Trophoblast cell (in vitro differentiated cells and primary cell): Measurements from ENCODE around the gene CHAMP1.

Experiments
- DNase-seq, 2 donors: peaks; one replicate each; pipeline ENCODE4 v3.0.0-alpha.2; 2016
- H2AFZ ChIP-seq: 2 replicates; pipeline ENCODE4 v1.6.1; 2013; ENCODE audit warnings: low read length, moderate library complexity, mild to moderate bottlenecking; ENCODE audit not compliant: insufficient read depth, poor library complexity
- H2AK5ac ChIP-seq: 2 replicates; pipeline ENCODE4 v1.6.1; 2013; ENCODE audit warnings: mild to moderate bottlenecking, low read length
- H2BK120ac ChIP-seq: 2 replicates; pipeline ENCODE4 v1.6.1; 2013; ENCODE audit warnings: low read length, mild to moderate bottlenecking, moderate library complexity; ENCODE audit not compliant: insufficient read depth, poor library complexity
- H2BK12ac ChIP-seq: 2 replicates; pipeline ENCODE4 v1.6.1; 2013; ENCODE audit warnings: mild to moderate bottlenecking, low read length, moderate library complexity
- H2BK5ac ChIP-seq: 2 replicates; pipeline ENCODE4 v1.6.1; 2013; ENCODE audit warnings: low read length, low read depth, moderate library complexity, mild to moderate bottlenecking; ENCODE audit not compliant: poor library complexity
- H3K14ac ChIP-seq: 2 replicates; pipeline ENCODE4 v1.6.1; 2013; ENCODE audit warnings: mild to moderate bottlenecking, low read length
- H3K18ac ChIP-seq: 2 replicates; pipeline ENCODE4 v1.6.1; 2013; ENCODE audit warnings: mild to moderate bottlenecking, low read length
- H3K23ac ChIP-seq: 2 replicates; pipeline ENCODE4 v1.6.1; 2013; ENCODE audit warnings: low read length
- H3K27ac ChIP-seq: 2 replicates; pipeline ENCODE4 v1.5.1; 2013; ENCODE audit warnings: low read depth, mild to moderate bottlenecking, inconsistent platforms, low read length, moderate library complexity
- H3K27me3 ChIP-seq: 2 replicates; pipeline ENCODE4 v1.6.1; 2013; ENCODE audit warnings: inconsistent platforms, mild to moderate bottlenecking, low read length, moderate library complexity; ENCODE audit not compliant: insufficient read depth
- H3K36me3 ChIP-seq, 2 experiments: 1 replicate in 1 of 2; 2 replicates in 1 of 2; pipeline ENCODE4 v1.6.1; 2013; ENCODE audit warnings: low read length in 2 of 2, mild to moderate bottlenecking in 2 of 2, moderate library complexity in 1 of 2; ENCODE audit not compliant: insufficient read depth in 2 of 2, control insufficient read depth in 1 of 2
- H3K4ac ChIP-seq: 2 replicates; pipeline ENCODE4 v1.6.1; 2013; ENCODE audit warnings: low read depth, mild to moderate bottlenecking, low read length, moderate library complexity
- H3K4me1 ChIP-seq, 2 experiments: 1 replicate in 1 of 2; 2 replicates in 1 of 2; pipeline ENCODE4 v1.6.1; 2013; ENCODE audit warnings: low read length in 2 of 2, mild to moderate bottlenecking in 2 of 2, moderate library complexity in 1 of 2; ENCODE audit not compliant: insufficient read depth in 2 of 2, control insufficient read depth in 1 of 2
- H3K4me2 ChIP-seq: 2 replicates; pipeline ENCODE4 v1.6.1; 2013; ENCODE audit warnings: inconsistent platforms, mild to moderate bottlenecking, low read length, moderate library complexity
- H3K4me3 ChIP-seq: 2 replicates; pipeline ENCODE4 v1.5.1; 2013; ENCODE audit warnings: mild to moderate bottlenecking, low read depth, low read length, inconsistent platforms
- H3K79me1 ChIP-seq: one replicate; pipeline ENCODE4 v1.6.1; 2013; ENCODE audit warnings: low read length
- H3K79me2 ChIP-seq: 2 replicates; pipeline ENCODE4 v1.6.1; 2013; ENCODE audit warnings: low read length, mild to moderate bottlenecking; ENCODE audit not compliant: control insufficient read depth, insufficient read depth, poor library complexity
- H3K9ac ChIP-seq: 2 replicates; pipeline ENCODE4 v1.6.1; 2013; ENCODE audit warnings: mild to moderate bottlenecking, low read length
- H3K9me3 ChIP-seq: 2 replicates; pipeline ENCODE4 v1.6.1; 2013; ENCODE audit warnings: low read depth, mild to moderate bottlenecking, control low read depth, inconsistent platforms, low read length; ENCODE audit not compliant: insufficient read depth
- H4K12ac ChIP-seq: 2 replicates; pipeline ENCODE4 v1.6.1; 2013; ENCODE audit warnings: low read depth, mild to moderate bottlenecking, low read length, moderate library complexity
- H4K8ac ChIP-seq: 2 replicates; pipeline ENCODE4 v1.6.1; 2013; ENCODE audit warnings: low read depth, mild to moderate bottlenecking, low read length, moderate library complexity
- H4K91ac ChIP-seq: one replicate; pipeline ENCODE4 v1.6.1; 2013; ENCODE audit warnings: low read depth, mild to moderate bottlenecking, low read length, moderate library complexity
- WGBS: extraction: QIAGEN DNeasy Blood & Tissue Kit; methylation state at CpG from one replicate; pipeline ENCODE4 v1.1.7; 2013; ENCODE audit warnings: missing lambda C conversion rate; ENCODE audit not compliant: insufficient read length, insufficient coverage; ENCODE audit errors: extremely low coverage; 5-methylcytosine and 5-hydroxymethylcytosine counted together

CHAMP1 gene

DNA sequence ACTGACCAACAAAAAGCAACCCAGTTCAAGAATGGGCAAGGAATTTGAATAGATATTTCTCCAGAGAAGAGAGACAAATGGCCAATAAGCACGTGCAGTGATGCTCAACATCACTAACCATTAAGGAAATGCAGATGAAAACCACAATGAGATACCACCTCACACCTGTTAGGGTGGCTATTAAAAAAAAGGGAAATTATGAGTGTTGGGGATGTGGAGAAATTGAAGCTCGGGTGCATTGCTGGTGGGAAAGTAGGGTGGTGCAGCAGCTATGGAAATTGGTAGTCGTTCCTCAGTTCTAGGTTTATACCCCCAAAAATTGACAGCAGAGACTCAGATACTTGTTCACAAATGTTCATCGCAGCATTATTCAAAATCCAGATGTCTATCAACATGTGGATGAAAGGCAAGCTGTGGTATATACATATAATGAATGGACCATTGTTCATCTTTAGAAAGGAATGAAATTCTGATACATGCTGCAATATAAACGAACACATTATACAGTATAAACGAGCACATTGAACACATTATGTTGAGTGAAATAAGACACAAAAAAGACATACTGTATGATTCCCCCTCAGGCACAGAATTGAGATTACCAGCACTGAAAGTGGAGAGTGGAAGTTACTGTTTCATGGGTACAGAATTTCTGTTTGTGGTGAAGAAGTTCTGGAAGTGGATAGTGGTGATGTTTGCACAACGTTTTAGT is 927 bp downstream of the CHAMP1 start:
- no peak overlapping the region for H3K14ac ChIP-seq
- no peak overlapping the region for H2BK5ac ChIP-seq
- no peak overlapping the region for H2BK12ac ChIP-seq
- WGBS = 100% methylated on average over 1 of the region's 7 CpGs
- H3K36me3 ChIP-seq = peaks cover 0 to 3% of the 10 kb centered on the region in 2 experiments
- peaks cover 9% of the 10 kb centered on the region for H3K79me2 ChIP-seq
- H3K4me2 ChIP-seq = peak overlapping the region; percentile 82
- peaks cover 3% of the 10 kb centered on the region in 2 experiments for H3K4me1 ChIP-seq
- no peak overlapping the region for H3K4me3 ChIP-seq
- H4K8ac ChIP-seq = no peak overlapping the region
- no peaks in the 10 kb centered on the region for H3K9me3 ChIP-seq
- no peak overlapping the region for H4K12ac ChIP-seq
- H3K27ac ChIP-seq = no peak overlapping the region
- H3K23ac ChIP-seq = no peak overlapping the region
- H2AK5ac ChIP-seq = no peak overlapping the region
- no peaks in the 10 kb centered on the region for H3K27me3 ChIP-seq
- no peak for DNase-seq
- H2AFZ ChIP-seq = no peak overlapping the region
- no peak overlapping the region for H3K18ac ChIP-seq
- H4K91ac ChIP-seq = no peak overlapping the region
- peak overlapping the region; percentile 95 for H3K4ac ChIP-seq
- H3K79me1 ChIP-seq = peaks cover 8% of the 10 kb centered on the region
- H3K9ac ChIP-seq = no peak overlapping the region
- no peak overlapping the region for H2BK120ac ChIP-seq

- H3K4me3 ChIP-seq = no peak overlapping the region
- no CpG with 5 or more reads among the region's 1 CpG for whole genome bisulfite sequencing
- H3K18ac ChIP-seq = no peak overlapping the region
These were observed 4.3 kb downstream of the CHAMP1 start for GRCh38 chr13:114318624-114319023.

DNA sequence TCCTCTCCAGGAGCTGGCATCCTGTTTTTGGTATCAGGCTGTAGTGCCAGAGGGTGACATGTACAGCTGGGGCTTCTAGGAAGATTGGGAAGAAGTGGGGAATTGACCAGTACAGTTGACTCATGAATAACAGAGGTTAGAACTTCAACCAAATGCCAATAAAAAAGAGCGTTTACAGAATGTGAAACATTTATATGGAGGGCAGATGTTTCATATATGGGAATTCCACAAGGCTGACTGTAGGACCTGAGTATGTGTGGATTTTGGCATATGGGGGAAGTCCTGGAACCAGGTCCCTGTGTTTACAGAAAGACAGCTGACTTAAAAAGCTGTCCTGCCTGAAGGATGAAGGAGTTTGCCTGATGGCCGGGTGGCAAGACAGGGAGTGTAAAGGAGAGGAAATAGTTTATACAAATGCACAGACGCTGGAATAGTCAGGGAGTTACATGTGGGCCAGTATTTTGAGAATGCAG is 5.2 kb downstream of the CHAMP1 start:
- Histone ChIP-seq H3K9ac (no peak overlapping the region), H4K8ac (no peak overlapping the region), H2AK5ac (no peak overlapping the region), H3K9me3 (no peaks in the 10 kb centered on the region), H2AFZ (no peak overlapping the region), H3K4ac (no peak overlapping the region), H3K4me1 (peaks cover 3% of the 10 kb centered on the region in 2 experiments), H4K12ac (no peak overlapping the region), H3K27me3 (no peaks in the 10 kb centered on the region), H4K91ac (no peak overlapping the region), H3K79me2 (peaks cover 7% of the 10 kb centered on the region), H3K27ac (no peak overlapping the region), H3K14ac (no peak overlapping the region), H2BK5ac (no peak overlapping the region), H3K79me1 (peaks cover 3% of the 10 kb centered on the region), H3K4me2 (peak overlapping the region; percentile 8), H3K23ac (no peak overlapping the region), H2BK120ac (no peak overlapping the region), H3K36me3 (peaks cover 9 to 18% of the 10 kb centered on the region in 2 experiments), H2BK12ac (no peak overlapping the region), H3K18ac (no peak overlapping the region), H3K4me3 (no peak overlapping the region)
- peak; percentile 71 to 89 for DNase-seq
- WGBS = no CpG with 5 or more reads among the region's 3 CpGs

More at GRCh38 chr13:114318624-114319023, 4.3 kb downstream of the CHAMP1 start:
- H3K4me2 ChIP-seq = no peak overlapping the region
- peaks cover 3% of the 10 kb centered on the region in 2 experiments for H3K4me1 ChIP-seq
- no peak overlapping the region for H4K8ac ChIP-seq
- no peak for DNase-seq
- no peak overlapping the region for H3K14ac ChIP-seq
- no peak overlapping the region for H2AK5ac ChIP-seq
- peak overlapping the region; percentile 21 for H3K4ac ChIP-seq
- H3K9me3 ChIP-seq = no peaks in the 10 kb centered on the region
- no peak overlapping the region for H3K23ac ChIP-seq
- H4K12ac ChIP-seq = no peak overlapping the region
- H3K9ac ChIP-seq = no peak overlapping the region
- H3K79me1 ChIP-seq = peaks cover 8% of the 10 kb centered on the region
- peaks cover 7 to 11% of the 10 kb centered on the region in 2 experiments for H3K36me3 ChIP-seq
- no peak overlapping the region for H2BK12ac ChIP-seq
- no peak overlapping the region for H2BK120ac ChIP-seq
- H2BK5ac ChIP-seq = no peak overlapping the region
- no peaks in the 10 kb centered on the region for H3K27me3 ChIP-seq
- H3K27ac ChIP-seq = no peak overlapping the region
- H3K79me2 ChIP-seq = peaks cover 9% of the 10 kb centered on the region
- H2AFZ ChIP-seq = no peak overlapping the region
- no peak overlapping the region for H4K91ac ChIP-seq

DNA sequence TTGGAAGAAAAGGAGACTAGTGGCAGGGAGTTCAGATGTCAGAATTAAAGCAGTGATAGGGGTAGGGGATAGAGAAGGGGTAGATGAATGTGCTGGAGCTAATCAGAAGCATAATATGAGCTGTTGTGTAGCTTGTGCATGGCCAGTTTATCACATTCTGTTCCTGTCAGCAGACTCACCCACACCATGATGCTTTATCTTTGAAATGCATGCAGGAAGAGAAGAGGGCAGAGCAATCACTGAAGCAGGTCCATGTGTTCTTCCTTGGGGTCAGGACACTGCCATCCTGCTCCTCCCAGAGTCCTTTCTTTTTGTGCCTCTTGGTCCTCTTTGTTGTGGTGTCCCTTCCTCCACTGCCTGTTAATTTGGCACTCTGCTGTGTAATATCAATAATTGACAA is 5.8 kb downstream of the CHAMP1 start:
- no peak overlapping the region for H4K8ac ChIP-seq
- no peak overlapping the region for H3K23ac ChIP-seq
- H3K36me3 ChIP-seq = peaks cover 14 to 24% of the 10 kb centered on the region in 2 experiments
- no peak overlapping the region for H3K14ac ChIP-seq
- no peaks in the 10 kb centered on the region for H3K79me1 ChIP-seq
- H4K12ac ChIP-seq = no peak overlapping the region
- peak in 1 of 2 donors; percentile 13 for DNase-seq
- no peak overlapping the region for H2BK12ac ChIP-seq
- no peak overlapping the region for H3K4me2 ChIP-seq
- no peak overlapping the region for H3K4me3 ChIP-seq
- peaks cover 2 to 3% of the 10 kb centered on the region in 2 experiments for H3K4me1 ChIP-seq
- no peak overlapping the region for H2BK5ac ChIP-seq
- no peaks in the 10 kb centered on the region for H3K9me3 ChIP-seq
- H3K27me3 ChIP-seq = no peaks in the 10 kb centered on the region
- H3K27ac ChIP-seq = no peak overlapping the region
- peaks cover 4% of the 10 kb centered on the region for H3K79me2 ChIP-seq
- H3K9ac ChIP-seq = no peak overlapping the region
- no peak overlapping the region for H4K91ac ChIP-seq
- no peak overlapping the region for H3K18ac ChIP-seq
- no peak overlapping the region for H2AK5ac ChIP-seq
- no peak overlapping the region for H2AFZ ChIP-seq
- H3K4ac ChIP-seq = peak overlapping the region; percentile 24
- H2BK120ac ChIP-seq = no peak overlapping the region
